Suppressor macrophage treated with lipopolysaccharide for 4 hours (primary cell): ENCODE data around the gene AK5.

Experiments
- DNase-seq: peaks from one replicate; pipeline ENCODE4 v3.0.0-alpha.2; 2020

AK5 gene

GRCh38 chr1:77281491-77282186 is at the start of gene AK5:
Gene AK5 (plus strand): TSS chr1:77282019. CDS start chr1:77282314, 295 bp downstream.
- DNase-seq = peak; percentile 34

GRCh38 chr1:77232829-77233228 is 49.0 kb upstream of the AK5 start:
- no peak for DNase-seq

DNA sequence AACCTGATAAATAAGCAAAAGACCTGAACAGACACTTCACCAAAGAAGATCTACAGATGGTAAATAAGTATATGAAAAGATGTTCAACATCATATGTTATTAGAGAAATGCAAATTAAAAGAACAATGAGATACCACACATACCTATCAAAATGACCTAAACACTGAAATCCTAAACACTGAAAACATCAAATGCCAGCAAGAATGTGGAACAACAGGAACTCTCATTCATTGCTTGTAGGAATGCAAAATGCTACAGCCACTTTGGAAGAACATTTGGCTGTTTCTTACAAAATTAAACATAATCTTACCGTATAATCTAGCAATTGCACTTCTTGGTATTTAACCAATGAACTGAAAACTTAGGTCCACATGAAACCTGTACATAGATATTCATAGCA is 47.7 kb upstream of the AK5 start:
- DNase-seq = no peak

DNA sequence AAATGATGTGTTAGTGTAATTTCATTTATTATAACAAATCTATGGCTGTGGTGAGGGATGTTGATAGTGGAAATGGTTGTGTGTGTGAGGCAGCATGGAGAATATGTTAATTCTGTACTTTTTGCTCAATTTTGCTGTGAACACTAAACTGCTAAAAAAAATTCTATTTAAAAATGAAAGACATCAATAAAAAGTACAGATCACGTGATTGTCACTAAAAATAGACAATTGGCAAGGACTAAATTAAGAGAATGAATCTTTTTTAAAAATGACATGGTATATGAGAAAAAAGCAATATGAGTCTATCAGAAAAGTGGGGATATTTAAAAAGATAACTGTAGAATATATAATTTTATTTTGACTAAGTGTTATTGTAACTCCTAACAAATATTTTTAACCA is 46.9 kb upstream of the AK5 start:
- DNase-seq = no peak

- DNase-seq = peak; percentile 29
Measured at GRCh38 chr1:77238462-77238861, 43.4 kb upstream of the AK5 start.

DNA sequence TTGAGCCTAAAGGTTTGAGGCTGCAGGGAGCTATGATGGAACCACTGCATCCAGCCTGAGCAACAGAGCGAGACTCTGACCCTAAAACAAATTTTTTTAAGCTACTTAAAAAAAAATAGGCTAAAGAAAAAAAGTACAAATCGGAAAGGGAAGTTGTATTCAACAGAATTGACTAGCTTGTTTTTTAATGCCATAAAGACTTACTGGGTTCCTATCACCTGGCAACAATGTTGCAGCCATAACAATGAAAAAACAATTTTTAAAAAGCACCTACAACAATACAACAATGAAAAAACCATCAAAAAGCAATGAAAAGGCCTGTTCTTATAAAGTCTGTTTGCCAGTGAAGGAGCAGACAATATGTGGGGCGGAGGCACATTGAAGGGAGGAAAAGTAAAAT is 42.5 kb upstream of the AK5 start:
- DNase-seq = no peak

DNA sequence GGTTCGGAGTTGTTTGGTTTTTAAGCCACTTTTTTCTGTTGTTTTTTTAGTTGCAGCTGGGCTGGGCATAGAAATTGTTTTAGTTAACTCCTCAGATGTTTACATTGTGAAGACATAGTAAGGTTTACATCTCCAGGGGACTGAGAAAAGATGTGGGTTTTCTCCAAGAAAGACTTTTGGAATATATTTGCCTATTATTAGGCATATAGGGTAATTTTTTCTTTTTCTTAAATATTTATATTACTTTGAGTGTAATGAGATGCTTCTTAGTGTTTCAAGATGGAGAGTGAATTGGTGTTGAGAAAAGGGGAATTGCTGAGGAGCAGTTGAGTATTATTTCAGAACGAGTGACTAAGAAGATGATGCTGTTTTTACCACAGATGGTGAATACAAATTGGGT is 36.0 kb upstream of the AK5 start:
- DNase-seq = no peak

GRCh38 chr1:77250126-77250525 is 31.7 kb upstream of the AK5 start:
- no peak for DNase-seq

- DNase-seq = no peak
Measured at GRCh38 chr1:77253211-77253610, 28.6 kb upstream of the AK5 start.

DNA sequence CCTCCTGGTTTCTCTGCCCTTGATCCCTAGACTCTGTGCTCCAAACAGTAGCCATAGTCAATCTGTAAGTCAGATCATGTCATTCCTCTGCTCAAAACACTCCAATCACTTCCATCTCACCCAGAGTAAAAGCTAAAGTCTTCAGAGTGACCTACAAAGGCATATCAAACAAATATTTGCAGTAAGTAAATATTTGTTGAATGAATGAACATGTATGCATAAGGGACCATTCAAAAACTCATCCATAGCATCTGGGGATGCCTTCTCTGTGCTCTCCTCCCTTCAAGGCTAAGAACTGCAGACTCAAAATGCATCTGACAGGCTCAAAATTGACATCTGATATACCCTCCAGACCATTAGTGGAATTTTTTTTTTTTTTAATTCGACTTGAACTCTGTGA is 18.1 kb upstream of the AK5 start:
- DNase-seq = no peak

- no peak for DNase-seq
Measured at GRCh38 chr1:77265180-77265579, 16.6 kb upstream of the AK5 start.

DNA sequence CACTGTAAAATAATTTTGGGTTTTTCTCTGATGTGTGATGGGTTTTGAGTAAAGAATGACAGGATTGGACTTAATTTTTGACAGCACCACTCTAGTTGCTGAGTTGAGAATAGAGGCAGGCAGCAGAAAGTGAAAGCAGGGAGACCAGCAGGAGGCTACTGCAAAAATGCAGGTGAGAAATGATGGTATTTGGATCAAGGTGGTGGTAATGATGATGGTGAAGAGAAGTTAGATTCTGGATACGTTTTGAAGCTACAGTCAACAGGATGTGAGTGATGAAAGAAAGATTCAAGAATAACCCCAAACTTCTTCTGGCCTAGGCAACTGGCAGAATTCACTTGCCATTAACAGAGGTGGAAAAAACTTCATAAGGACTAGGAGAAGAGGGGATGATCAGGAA is 14.8 kb upstream of the AK5 start:
- DNase-seq = no peak

- DNase-seq = peak; percentile 66
Measured at GRCh38 chr1:77271852-77272580, 9.8 kb upstream of the AK5 start.

DNA sequence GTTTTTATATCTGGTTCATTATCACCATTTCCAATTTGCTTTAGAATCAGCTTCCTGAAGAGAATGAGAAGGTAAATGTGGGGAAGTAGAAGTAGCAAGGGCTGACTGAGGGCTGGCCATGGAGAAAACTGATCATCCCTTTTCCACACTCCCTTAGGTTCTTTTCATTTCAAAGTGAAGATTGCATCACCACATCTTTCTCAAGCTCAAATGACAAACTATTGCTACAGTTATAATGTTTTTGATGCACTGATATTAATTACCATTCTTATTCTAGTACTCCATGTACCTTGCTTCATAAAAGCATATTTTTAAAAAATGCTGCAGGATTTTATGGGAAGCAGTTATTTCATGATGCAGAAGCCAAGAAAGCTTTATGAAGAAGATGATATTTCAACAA is 7.9 kb upstream of the AK5 start:
- DNase-seq = peak; percentile 34

GRCh38 chr1:77275194-77275593 is 6.6 kb upstream of the AK5 start:
- DNase-seq = no peak

DNA sequence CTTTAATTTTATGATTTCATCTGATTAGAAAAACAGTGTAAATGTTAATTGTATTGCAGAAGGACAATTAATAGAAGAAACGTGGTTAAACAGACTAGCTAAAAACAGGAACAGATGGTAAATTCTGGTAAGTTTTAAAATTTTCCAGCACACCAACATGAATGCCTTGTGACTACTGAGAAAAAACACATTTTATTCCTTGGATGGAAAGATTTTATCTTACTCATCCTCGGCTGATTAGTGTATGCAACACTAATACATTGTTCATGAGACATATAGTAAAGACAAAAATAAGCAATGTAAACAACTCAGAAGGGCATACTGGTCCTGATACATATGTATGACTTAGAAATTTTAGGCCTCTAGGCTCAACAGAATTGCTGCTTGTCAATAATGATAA is 4.9 kb upstream of the AK5 start:
- DNase-seq = no peak

- DNase-seq = peak; percentile 30
Measured at GRCh38 chr1:77279929-77280328, 1.9 kb upstream of the AK5 start.

- DNase-seq = no peak
Measured at GRCh38 chr1:77280962-77281361, 857 bp upstream of the AK5 start.

DNA sequence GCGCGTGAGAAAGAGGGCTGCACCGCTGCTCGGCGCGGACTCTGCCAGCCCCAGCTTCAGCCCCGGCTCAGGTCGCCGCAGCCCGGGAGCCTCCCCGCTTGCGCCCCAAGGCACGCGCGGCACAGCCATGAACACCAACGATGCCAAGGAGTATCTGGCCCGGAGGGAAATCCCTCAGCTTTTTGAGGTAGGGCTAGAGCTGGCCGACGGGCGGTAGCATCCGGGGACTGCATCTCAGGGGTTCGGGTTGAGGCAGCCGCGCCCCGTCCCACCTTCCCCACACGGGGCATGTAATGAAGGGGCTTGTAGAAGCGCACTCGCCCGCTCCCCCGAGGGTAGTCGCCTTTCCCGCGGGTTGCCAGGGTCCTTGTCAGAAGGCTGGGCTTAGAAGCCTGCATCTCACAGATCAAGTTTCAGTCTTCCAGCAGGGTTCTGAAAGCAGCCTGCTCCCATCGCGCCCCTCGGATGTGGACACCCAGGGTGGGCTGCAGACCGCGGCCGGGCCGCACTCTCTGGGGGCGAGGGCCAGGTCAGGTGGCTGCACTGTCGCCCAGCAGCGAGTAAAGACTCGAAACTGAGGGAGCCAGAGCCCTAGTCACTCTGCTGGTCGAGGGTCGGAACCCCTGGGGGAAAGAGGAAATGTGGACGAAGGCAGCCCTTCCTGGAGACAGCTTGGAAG is 507 bp downstream of the AK5 start:
- no peak for DNase-seq

- no peak for DNase-seq
Measured at GRCh38 chr1:77282866-77283539, 1.2 kb downstream of the AK5 start.

DNA sequence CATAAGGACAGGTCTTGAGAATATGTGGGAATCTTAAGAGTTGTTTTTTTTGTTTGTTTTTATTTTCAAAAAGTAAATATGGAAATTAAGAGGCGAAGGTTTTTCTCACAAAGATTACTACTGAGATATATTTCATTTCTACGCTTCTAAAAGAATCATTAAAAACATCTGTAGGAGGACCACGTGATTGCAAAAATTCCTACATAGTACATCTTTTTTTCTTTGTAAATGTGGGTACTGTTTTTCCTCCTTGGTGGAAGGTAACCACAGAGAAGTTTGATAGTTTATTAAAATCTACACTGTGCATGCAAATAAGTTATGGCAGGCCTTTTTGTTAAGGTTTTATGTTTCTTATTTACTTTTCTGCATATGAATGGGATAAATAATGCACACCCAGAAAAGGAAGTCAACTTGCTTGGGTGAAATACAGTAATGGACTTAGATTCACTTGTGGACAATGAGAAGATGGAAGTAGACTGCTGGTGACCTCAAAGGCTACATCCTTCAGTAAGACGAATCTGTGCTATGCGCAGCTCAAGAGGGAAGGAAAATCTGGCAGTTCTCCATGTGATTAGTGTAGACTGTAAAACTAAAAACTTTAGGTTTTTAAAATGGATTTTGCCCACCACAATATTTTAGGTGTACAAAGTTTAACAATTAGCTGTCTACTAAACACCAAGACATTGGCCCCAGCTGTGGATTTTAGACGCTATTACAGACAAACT is 2.0 kb downstream of the AK5 start:
- no peak for DNase-seq

- DNase-seq = no peak
Measured at GRCh38 chr1:77287535-77287934, 5.7 kb downstream of the AK5 start.

DNA sequence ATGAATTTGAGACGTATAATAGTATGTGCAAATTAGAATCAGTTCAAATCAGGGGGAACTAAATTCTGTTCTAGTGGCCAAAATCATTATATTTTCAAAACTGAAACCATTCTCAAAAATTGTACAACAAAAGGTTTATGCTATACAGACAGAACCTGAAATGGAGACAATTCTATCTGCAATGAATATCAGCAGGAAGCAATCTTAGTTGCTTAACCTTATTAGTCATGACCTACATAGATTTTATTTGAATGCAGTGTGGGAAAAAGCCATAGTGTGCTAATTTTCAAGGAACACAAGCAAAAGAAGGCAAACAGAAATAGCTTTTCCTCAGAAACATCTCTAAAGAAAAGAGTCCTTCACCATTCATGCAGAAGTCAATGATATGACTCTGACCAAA is 6.5 kb downstream of the AK5 start:
- no peak for DNase-seq
